Activated CD8-positive, alpha-beta memory T cell treated with anti-CD3 and anti-CD28 coated beads for 48 hours (primary cell): ENCODE measurements around the gene RAB21.

ENCODE experiments used
- DNase-seq, 3 experiments: peaks; one replicate each; pipeline ENCODE4 v3.0.0-alpha.2; 2020; ENCODE audit warnings: low read depth in 2 of 3, low spot score in 2 of 3

Gene RAB21, protein sequence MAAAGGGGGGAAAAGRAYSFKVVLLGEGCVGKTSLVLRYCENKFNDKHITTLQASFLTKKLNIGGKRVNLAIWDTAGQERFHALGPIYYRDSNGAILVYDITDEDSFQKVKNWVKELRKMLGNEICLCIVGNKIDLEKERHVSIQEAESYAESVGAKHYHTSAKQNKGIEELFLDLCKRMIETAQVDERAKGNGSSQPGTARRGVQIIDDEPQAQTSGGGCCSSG

DNA sequence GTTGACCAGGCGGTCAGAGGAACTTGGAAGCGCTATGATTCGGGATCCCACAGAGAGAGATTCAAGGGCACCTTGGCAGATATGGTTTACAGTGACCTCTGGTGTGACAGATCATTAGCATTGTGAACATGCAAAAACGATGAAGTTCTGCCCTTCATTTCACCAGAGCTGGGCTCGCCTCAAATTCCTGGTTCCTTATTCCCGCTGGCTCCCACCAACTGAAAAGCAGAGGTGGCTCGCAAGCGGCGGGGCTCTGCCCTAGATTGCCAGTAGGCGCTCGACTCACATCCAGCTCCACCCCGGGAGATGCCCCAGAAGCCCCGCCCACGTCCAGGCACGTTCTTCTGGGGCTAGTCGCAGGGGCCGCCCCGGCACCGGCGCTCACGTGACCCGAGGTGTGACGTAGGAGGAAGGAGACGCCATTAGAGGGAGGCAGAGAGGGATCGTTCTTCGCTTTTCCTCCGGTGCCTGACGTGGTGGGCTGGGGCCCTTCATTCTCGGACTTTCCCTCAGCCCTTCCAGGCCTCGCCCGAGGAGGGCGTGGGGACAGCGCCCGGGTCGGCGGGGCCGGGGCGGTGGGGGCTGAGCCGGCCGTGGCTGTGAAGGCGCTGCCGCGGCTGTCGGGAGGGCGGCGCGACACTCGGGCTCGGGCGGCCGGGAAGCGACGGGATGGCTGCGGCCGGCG lies at the start of gene RAB21:
RAB21 (plus strand) TSS at position 403 of the 685 bp plus-strand sequence; CDS start at position 670, 267 bp downstream.
- DNase-seq: peak; percentile 90 to 96 (median 93)

DNA sequence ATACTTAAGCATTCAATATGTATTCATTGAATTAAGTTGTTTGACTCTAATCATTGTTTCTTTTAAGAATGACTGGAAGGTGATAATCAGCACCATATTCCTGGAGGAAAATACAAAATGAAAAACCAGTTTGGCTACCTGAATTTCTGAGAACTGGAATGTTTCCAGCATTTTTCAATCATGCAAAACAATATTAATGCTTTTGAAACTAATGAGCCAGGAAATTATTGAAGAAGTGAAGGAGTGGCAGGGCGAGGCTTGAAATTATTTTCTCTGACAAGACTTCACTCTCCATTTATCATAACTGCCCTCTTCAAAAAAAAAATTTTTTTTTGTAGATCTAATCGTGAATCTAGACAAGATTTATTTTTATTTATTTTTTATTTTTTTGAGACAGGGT lies 49.7 kb upstream of the RAB21 start:
- no peak for DNase-seq

- no peak for DNase-seq
These were observed 46.0 kb upstream of the RAB21 start for GRCh38 chr12:71708658-71709057.

GRCh38 chr12:71710276-71711125 lies 44.2 kb upstream of the RAB21 start:
- DNase-seq: no peak

GRCh38 chr12:71718611-71719010 lies 36.1 kb upstream of the RAB21 start:
- DNase-seq: no peak

- DNase-seq: no peak
These were observed 34.9 kb upstream of the RAB21 start for GRCh38 chr12:71719647-71720370.

GRCh38 chr12:71721783-71722505 lies 32.7 kb upstream of the RAB21 start:
- DNase-seq: no peak

GRCh38 chr12:71725011-71725410 lies 29.7 kb upstream of the RAB21 start:
- no peak for DNase-seq

DNA sequence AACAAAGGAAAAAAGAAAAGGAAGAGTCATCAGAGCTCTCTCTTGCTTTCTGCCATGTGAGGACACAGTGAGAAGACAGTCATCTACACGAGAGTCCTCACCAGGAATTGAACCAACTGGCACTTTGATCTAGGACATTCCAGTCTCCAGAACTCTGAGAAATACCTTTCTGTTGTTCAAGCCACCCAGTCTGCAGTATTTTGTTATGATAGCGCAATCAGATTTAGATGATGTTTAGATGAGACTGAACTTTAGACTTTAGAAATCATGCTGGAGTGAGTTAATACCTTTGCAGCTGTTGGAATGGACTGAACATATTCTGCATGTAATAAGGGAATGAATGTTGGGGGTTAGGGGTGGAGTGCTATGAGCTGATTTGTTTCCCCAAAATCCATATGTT lies 28.1 kb upstream of the RAB21 start:
- no peak for DNase-seq

GRCh38 chr12:71727958-71728357 lies 26.7 kb upstream of the RAB21 start:
- no peak for DNase-seq

GRCh38 chr12:71730936-71731335 lies 23.7 kb upstream of the RAB21 start:
- DNase-seq: no peak

DNA sequence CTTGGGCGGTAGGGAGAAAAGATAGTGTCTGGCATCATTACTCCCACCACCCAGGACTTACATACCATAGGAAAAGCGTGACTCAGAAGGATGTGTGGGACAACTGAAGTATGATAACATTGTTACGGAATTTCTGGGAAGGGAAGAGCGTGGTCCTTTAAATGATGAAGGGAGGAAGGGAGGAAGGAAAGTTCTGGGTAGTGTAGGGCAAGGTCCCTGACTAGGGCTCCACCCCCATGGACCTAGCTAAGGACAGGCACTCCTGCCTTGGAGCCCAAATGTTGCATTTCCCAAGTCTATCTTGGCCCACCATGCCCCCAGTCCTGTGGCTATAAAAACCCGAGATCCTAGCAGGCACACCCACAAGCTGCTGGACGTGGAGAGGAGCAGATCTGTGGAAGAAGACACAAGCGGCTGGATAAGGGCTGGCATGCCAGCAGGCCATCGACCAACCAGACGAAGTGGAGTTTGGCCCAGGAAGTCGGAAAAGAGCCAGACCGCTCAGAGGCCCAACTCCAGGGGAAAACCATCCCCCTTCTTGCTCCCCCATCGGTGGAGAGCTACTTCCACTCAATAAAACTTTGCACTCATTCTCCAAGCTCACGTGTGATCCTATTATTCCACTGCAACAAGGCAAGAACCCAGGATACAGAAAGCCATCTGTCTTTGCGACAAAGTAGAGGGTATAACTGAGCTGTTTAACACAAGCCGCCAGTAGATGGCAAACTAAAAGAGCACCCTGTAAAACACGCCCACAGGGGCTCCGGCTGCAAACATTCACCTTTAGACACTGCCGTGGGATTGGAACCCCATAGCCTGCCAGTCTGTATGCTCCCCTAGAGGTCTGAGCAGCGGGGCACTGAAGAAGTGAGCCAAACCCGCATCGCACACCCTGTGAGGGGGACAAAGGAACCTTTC lies 23.0 kb upstream of the RAB21 start:
- DNase-seq: no peak

DNA sequence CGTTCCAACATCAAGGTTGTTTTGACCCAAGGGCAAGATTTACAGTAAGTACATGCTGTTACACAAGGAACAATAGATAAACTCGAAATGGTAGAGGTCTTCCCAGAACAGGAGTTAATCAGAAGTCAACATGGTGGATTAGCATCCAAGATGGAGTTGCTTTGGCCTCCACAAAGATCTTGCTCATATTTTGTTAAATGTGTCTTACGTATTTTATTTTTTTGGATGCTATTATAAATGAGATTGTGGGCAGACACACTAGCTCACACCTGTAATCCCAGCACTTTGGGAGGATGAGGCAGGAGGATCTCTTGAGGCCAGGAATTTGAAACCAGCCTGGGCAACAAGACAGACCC lies 22.3 kb upstream of the RAB21 start:
- no peak for DNase-seq

- DNase-seq: no peak
These were observed 17.5 kb upstream of the RAB21 start for GRCh38 chr12:71737197-71737596.

GRCh38 chr12:71742998-71743397 lies 11.7 kb upstream of the RAB21 start:
- DNase-seq: no peak

DNA sequence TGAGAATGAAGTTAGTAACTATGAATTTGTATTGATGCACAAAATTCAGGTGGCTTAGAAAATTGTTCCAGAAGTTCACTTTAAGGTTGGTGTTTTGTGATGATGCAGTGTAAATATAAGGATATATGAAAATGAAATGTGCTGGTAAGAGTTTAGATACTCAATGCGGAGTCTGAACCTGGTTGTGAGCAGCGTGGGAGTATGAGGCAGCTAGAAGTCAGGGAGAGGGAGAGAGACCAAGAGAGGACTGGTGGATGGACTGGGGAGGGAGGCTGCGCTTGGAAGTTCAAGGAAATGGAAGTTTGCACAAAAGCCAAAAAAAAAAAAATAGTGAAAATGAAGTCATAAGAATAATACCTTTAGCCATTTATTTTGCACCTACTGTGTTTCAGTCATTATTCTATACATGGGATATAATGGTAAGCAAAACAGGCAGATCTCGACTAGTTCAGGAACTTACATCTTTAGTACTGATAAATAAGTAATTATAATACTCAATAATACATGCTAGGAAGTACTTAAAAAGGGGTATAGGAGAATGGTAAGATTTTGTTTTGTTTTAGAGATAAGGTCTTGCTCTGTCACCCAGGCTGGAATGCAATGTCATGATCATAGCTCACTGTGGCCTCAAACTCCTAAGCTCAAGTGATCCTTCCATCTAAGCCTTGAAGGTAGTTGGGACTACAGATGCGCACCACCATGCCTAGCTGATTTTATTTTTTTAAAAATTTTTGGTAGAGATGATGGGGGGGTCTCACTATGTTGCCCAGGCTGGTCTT lies 10.0 kb upstream of the RAB21 start:
- DNase-seq: no peak

GRCh38 chr12:71746974-71747611 lies 7.6 kb upstream of the RAB21 start:
- no peak for DNase-seq

DNA sequence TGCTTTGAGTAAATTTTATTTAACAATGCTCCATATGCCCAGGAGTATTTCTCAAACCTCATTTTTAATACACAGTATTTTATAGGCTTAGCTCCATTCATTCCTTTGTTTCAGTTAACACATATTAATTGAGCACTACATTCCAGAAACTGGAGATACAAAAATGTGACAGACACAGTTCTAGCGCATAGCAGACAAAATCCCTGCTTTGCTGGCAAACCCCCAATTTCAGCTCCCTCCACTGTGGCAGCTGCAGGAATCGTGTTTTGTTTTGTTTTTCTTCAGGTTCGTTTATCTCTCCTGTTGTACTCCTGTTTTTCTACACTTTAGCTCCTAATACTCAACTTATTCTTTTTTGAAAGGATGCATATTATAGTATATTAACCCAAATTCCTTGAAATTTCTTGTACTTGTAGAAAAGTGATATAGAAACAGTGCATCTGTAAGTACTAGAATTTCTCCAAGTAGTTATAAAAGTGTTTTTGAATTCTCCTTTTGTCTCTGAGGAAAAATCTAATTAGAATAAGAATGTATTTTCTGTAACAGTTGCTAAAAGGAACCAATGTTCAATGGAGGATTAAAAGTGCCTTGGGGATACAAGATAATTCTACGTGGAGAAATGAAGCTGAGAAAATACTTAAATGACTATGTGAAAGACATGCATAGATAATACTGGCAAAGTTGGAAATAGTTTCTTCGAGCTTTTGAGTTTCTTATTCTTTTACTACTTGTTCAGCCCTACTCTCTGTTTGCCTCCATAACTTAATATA lies 6.4 kb upstream of the RAB21 start:
- DNase-seq: no peak
